Activated CD8-positive, alpha-beta memory T cell treated with anti-CD3 and anti-CD28 coated beads, Interleukin-2, amount 10 ng/mL, durations not matched to agents 7 days and 5 days (primary cell): ENCODE data around the gene POLR2F. TPM values are rescaled to one million over a fixed set of nuclear protein-coding genes. Genes with fewer than 3 reads are reported as not detected.

Experiments
- ATAC-seq: fragments of 150-1000 bp; cut with Tn5 transposase; one replicate; pipeline ENCODE4 v1.10.0; 2021; ENCODE audit warnings: moderate library complexity
- CTCF ChIA-PET: fragments of 350-600 bp; sonication (Branson Sonifier 250); formaldehyde crosslinking; loops from one replicate; lab custom pipeline; 2021; ENCODE audit warnings: antibody characterized with exemption; lab: Charles Lee
- DNase-seq: peaks from one replicate; pipeline ENCODE4 v3.0.0-alpha.2; 2020
- H3K27ac Mint-ChIP-seq: one replicate; pipeline ENCODE4 v1.8.0; 2021; ENCODE audit warnings: mild to moderate bottlenecking, mixed read lengths
- H3K27me3 Mint-ChIP-seq: one replicate; pipeline ENCODE4 v1.8.0; 2021; ENCODE audit warnings: mixed read lengths
- H3K36me3 Mint-ChIP-seq: one replicate; pipeline ENCODE4 v1.8.0; 2021; ENCODE audit warnings: mild to moderate bottlenecking, mixed read lengths
- H3K4me1 Mint-ChIP-seq: one replicate; pipeline ENCODE4 v1.8.0; 2021; ENCODE audit warnings: mixed read lengths
- H3K4me3 Mint-ChIP-seq: one replicate; pipeline ENCODE4 v1.8.0; 2021; ENCODE audit warnings: mild to moderate bottlenecking, moderate library complexity, mixed read lengths
- H3K9me3 Mint-ChIP-seq: one replicate; pipeline ENCODE4 v1.8.0; 2022; ENCODE audit warnings: low read depth, mixed read lengths
- total RNA-seq, 2 experiments: library from RNA; stranded (reverse); gene quantifications; one replicate each; pipeline ENCODE4 v1.2.3, GENCODE V29; 2021

POLR2F gene
- total RNA-seq, 2 experiments from 2014 or later: 77.4 to 81.0 TPM

DNA sequence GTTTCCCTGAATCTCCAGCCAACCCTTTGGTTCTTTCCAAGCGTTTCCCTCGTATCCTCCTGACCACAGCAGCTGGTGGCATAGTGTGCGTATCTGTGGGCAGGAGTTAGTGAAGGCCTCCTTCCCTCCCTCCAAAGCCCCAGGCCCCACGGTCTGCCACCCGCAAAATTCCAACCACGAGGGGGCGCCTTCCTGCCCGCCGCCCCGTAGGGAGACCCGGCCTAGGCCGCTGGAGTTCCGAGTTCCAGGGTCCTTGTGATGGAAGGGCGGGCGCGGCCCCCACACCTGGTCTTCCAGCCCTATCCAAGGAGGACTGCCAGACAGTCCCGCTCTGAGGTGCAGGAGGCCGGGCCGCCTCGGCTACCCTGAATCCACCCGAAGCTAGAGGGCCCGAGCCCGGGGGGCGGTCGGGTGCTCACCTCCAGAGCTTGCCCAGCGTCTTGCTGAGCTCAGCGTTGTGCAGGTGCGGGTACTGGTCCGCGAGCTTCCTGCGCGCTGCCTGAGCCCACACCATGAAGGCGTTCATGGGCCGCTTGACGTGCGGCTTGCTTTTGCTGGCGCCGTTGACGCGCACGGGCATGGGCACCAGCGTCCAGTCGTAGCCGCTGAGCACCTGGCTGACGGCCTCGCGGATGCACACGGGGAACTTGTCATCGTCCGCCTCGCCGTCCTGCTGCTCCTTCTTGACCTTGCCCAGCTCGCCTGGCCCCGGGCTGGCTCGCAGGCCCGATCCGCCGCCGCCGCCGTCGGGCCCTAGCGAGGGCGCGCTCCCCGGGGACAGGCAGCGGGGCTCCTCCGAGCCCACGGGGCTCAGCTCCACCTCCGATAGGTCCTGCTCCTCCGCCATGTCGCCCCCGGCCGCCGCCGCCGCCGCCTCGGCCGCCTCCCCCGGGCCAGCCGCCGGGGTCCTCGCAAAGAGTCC is 29.7 kb downstream of the POLR2F start:
- H3K36me3 Mint-ChIP-seq: no peaks in the 10 kb centered on the region
- H3K27ac Mint-ChIP-seq: no peak overlapping the region
- H3K9me3 Mint-ChIP-seq: no peaks in the 10 kb centered on the region
- no peaks in the 10 kb centered on the region for H3K27me3 Mint-ChIP-seq
- DNase-seq: no peak
- H3K4me1 Mint-ChIP-seq: no peaks in the 10 kb centered on the region
- ATAC-seq: no peak
- H3K4me3 Mint-ChIP-seq: no peak overlapping the region
- CTCF ChIA-PET: no interaction called here

DNA sequence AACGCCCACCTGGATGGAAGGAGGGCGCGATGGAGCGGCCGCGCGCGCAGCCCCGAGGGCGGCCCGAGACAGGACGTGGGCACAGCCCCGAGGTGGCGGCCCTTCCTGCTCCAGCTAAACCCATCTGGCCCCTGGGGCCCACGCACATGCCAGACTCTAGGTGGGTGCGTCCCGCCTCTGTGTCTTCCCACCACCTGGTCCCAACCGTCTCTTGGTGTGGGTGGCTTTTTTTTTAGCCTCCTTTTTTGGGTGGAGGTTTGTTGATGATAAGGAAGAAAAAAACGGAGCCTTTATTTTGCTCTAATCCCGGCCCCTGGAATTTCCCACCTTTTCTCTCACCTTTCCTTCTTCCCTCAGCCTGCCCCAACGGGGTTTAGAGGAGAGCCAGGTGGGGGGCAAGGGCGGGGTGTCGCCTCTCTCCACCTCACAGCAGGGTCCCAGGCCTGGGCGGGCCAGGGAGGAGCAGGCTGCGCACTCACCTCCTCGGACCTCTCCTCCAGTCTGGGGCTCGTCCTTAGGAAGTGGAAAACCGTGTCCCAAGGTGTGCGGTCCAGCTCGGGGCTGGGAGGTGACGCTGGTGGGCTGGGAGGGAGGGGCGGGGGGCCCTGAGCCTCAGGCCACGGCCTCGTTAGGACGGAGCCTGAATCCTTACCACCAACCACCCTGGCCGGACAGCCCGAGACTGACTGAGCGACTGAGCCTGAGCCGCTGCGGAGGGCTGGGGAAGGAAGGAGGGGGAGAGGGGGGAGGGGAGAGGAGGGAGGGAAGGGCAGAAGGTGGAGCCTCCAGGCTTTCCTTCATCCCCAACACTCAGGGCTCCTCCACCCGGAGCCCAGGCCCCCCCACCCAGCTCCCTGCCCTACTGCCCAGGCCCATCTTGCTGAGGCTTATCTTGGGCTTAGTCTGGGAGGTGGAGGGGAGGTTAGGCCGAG is 30.6 kb downstream of the POLR2F start, which contains the start of gene SOX10:
TSS of gene SOX10 (minus strand) at position 696 of the 932 bp plus-strand sequence. CDS start 771 bp downstream, outside the sequence.
- DNase-seq: no peak
- CTCF ChIA-PET: interaction anchor here (0.5 kb wide), 1 partner anchor 64 kb away, joined by 3 read pairs; no protein-coding TSS in a partner anchor
- H3K4me3 Mint-ChIP-seq: no peak within 1 kb of the TSS
- ATAC-seq: no peak
- no peaks in the 10 kb centered on the region for H3K27me3 Mint-ChIP-seq
- no peaks in the 10 kb centered on the region for H3K9me3 Mint-ChIP-seq
- H3K36me3 Mint-ChIP-seq: no peaks in the 10 kb centered on the region
- H3K4me1 Mint-ChIP-seq: no peaks in the 10 kb centered on the region
- no peak within 1 kb of the TSS for H3K27ac Mint-ChIP-seq

DNA sequence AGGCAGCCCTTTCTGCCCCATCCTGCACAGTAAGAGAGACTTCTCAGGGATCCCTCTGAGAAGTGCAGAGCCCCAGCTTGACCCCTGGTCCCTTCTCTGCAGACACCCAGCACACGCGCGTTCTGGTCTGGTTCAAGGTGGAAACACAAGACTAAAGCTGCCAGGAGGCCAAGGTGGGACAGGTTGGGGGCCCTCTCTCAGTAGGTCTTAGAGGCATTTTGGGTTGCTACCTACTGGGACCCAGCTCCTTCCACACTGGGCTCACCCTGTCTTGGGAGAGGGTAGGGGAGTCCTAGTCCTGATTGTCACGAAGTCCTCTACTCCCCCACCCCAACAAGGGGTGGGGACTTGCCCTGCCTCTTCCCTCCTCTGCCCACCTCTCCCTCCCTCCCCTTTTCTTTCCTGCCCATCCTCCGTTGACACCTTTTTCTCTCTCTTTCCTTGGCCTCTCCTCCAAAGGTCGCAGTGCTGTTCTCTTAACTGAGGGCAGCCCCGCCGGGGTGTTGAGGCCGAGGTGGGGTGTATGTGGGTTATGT is 31.6 kb downstream of the POLR2F start:
- ATAC-seq: no peak
- DNase-seq: no peak
- Mint-ChIP-seq H3K9me3 (no peaks in the 10 kb centered on the region), H3K36me3 (no peaks in the 10 kb centered on the region), H3K4me3 (no peak overlapping the region), H3K4me1 (no peaks in the 10 kb centered on the region), H3K27me3 (no peaks in the 10 kb centered on the region), H3K27ac (no peak overlapping the region)
- CTCF ChIA-PET: no interaction called here

DNA sequence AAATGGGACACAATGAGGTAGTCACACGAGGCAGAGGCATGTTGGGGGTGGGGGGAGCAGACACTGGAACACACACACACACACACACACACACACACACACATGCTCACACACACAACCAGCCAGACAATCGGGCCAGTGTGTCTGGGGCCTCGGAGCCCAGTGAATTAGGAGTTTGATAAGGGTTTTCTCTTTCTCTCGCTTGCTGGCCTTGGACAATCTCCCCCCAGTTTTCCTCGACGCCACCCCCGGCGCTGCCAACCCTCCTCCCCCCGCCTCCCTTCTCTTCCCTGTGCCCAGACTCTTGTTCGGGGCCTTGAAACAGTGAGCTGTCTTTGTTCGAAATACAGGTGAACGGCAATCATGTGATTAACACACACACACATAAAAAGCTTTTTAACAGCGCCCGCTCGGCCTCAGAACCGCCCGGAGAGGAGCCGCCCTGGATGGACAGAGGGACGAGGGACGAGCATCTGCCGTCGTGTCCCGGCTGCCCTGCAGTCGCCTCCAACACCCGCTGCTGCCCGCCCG is 32.3 kb downstream of the POLR2F start:
- no peaks in the 10 kb centered on the region for H3K9me3 Mint-ChIP-seq
- no peaks in the 10 kb centered on the region for H3K36me3 Mint-ChIP-seq
- no peaks in the 10 kb centered on the region for H3K27me3 Mint-ChIP-seq
- H3K4me3 Mint-ChIP-seq: no peak overlapping the region
- no peak for DNase-seq
- ATAC-seq: no peak
- no peaks in the 10 kb centered on the region for H3K4me1 Mint-ChIP-seq
- no peak overlapping the region for H3K27ac Mint-ChIP-seq
- CTCF ChIA-PET: no interaction called here

DNA sequence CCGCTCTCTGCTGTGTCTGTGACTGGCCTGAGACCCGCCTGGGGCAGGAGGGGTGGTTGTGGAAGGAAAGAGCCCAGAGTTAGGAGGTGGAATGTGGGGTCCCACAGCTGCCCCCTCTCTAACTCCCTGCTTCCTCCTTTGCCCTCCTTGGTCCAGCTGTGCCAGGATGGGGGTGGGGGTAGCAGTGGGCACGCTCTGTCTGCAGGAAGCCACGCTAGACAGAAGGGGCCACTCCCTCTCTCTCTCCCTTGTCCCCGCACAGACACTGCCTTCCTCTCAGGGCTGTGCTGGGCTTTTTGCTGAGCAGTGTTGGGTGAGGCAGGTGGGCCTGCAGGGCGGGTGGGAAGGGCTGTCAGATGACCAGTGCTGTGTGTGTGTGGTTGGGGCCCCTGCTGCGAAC is 32.9 kb downstream of the POLR2F start:
- H3K27me3 Mint-ChIP-seq: no peaks in the 10 kb centered on the region
- ATAC-seq (no peak), DNase-seq (no peak)
- H3K4me1 Mint-ChIP-seq: no peaks in the 10 kb centered on the region
- H3K36me3 Mint-ChIP-seq: no peaks in the 10 kb centered on the region
- CTCF ChIA-PET: no interaction called here
- H3K4me3 Mint-ChIP-seq: no peak overlapping the region
- no peaks in the 10 kb centered on the region for H3K9me3 Mint-ChIP-seq
- no peak overlapping the region for H3K27ac Mint-ChIP-seq

DNA sequence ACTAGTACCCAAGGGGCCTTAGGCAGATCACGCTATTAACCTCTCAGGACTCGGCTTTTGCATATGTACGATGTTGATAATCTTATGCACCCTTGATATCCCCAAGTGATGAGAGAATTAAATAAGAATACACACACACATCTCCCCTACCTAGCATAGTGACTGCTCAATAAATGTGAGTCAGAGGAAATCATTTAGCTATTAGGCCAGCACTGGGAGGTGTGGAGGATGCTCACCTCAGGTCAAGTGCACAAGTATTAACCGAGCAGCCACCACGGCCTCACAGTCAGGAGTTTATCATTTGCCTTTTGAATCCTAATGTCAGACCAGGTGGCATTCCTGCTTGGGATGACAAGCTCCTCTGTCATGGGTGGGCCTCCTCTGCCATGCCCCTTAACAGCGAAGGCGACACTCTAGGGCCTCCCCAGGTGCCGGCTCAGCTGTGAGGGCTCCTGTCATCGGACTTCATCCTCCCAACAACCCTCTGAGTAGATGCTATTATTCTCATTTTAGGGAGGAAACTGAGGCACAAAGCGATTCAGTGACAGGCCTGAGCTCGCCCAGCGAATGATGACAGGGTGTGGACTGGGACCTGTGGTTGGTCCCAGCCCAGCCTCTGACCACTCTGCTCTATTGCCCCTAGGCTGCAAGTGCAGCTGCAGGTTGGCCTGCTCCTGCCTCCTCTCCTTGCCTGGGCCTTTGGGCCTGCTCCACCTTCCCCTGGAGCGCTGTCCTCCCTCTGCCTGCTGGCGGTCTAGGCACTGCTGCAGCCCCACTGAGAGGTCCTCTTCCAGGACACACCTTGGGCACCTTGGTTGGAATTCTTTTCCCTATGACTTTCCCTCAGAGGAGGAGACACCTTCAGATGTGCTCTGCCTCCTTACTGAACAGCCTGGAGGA is 35.9 kb downstream of the POLR2F start:
- Mint-ChIP-seq H3K9me3 (no peaks in the 10 kb centered on the region), H3K27me3 (no peaks in the 10 kb centered on the region), H3K36me3 (no peaks in the 10 kb centered on the region), H3K4me1 (peaks cover 3% of the 10 kb centered on the region), H3K27ac (no peak overlapping the region), H3K4me3 (no peak overlapping the region)
- no peak for DNase-seq
- CTCF ChIA-PET: no interaction called here
- no peak for ATAC-seq

DNA sequence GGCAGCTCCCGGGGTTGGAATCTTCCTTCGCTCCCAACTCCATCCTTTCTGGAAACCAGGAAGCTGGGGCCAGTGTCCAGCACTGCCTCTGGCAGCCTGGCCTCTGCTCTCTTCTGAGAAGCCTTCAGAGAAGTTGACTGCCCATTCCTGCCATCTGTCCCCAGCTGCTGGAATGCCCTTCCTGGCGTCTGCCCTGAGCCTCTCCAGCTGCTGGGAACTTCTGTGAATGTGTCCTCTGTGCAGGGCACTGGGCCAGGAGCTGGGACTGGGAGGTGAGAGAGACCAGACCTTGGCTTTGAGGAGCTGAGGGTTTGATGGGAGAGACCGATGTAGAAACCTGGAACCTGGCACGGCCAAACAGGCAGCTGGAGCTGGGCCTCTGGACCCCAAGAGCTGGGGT is 36.8 kb downstream of the POLR2F start:
- Mint-ChIP-seq H3K9me3 (no peaks in the 10 kb centered on the region), H3K4me1 (peaks cover 6% of the 10 kb centered on the region), H3K27ac (no peak overlapping the region), H3K4me3 (no peak overlapping the region), H3K27me3 (no peaks in the 10 kb centered on the region), H3K36me3 (no peaks in the 10 kb centered on the region)
- no peak for DNase-seq
- no peak for ATAC-seq
- CTCF ChIA-PET: no interaction called here

DNA sequence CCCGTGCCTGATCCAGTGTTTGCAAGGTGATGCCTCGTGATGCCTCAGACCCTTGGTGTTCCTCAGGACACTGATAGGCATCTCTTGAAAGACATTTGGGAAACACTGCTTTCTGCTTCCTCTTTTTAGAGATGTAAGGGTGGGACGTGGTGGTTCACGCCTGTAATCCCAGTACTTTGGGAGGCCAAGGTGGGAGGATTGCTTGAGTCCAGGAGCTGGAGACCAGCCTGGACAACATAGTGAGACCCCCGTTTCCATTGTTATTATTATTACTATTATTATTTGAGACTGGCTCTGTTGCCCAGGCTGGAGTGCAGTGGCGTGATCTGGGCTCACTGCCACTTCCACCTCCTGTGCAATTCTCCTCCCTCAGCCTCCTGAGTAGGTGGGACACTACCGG is 37.4 kb downstream of the POLR2F start:
- H3K9me3 Mint-ChIP-seq: no peaks in the 10 kb centered on the region
- H3K27ac Mint-ChIP-seq: no peak overlapping the region
- DNase-seq: no peak
- peaks cover 6% of the 10 kb centered on the region for H3K4me1 Mint-ChIP-seq
- no peaks in the 10 kb centered on the region for H3K36me3 Mint-ChIP-seq
- no peak overlapping the region for H3K4me3 Mint-ChIP-seq
- CTCF ChIA-PET: no interaction called here
- no peaks in the 10 kb centered on the region for H3K27me3 Mint-ChIP-seq
- no peak for ATAC-seq

DNA sequence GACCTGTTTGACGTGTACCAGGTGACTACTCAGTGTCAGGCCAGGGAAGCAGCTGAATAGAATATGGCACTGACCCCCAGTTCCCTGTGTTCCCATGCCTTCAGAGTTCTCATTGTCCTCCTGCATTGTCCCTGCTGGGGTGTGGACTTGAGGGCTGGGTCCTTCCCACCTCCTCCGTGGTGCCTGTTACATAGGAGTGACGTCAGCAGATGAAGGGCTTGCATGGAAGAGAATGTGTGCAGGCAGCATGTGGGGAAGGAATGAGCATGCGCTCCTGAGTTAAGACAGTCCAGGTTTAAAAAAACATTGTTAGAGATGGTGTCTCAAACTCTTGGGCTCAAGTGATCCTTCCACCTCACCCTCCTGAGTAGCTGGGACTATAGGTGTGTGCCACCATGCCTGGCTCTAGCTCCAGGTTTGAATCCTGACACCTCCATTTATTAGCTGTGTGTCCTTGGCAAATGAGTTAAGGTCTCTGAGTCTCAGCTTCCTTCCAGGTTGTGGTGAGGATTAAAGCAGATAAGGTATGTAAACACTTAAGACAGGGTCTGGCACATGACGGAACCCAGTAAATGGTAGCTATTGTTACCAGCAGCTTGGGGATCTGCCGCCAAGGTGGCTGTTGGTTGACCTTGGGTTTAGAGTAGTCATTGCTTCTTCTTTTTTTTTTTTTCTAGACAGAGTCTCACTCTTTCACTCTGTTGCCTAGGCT is 38.4 kb downstream of the POLR2F start:
- Mint-ChIP-seq H3K27me3 (no peaks in the 10 kb centered on the region), H3K36me3 (no peaks in the 10 kb centered on the region), H3K4me3 (no peak overlapping the region), H3K4me1 (peaks cover 6% of the 10 kb centered on the region), H3K9me3 (no peaks in the 10 kb centered on the region), H3K27ac (no peak overlapping the region)
- CTCF ChIA-PET: interaction anchor here (0.6 kb wide), 2 partner anchors 21 to 26 kb away, joined by 3 read pairs; no protein-coding TSS in a partner anchor
- ATAC-seq (no peak), DNase-seq (no peak)

DNA sequence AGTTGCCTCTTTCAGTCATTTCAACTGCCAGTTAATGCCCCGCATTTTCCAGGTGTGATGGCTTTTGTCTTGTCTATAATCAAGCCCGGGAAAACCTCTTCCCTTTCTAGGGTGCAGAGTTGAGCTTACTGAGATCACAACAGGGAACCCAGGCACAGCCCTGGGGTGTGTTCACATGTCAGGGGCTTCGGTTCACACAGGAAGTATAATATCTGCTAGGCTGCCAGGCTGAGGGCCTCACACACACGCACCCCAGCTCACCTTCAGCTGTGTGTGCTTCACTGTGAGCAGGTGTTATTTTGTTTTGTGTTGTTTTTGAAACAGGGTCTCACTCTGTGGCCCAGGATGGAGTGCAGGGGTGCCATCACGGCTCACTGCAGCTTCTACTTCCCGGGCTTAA is 40.5 kb downstream of the POLR2F start:
- DNase-seq: no peak
- peak; percentile 48 for ATAC-seq

DNA sequence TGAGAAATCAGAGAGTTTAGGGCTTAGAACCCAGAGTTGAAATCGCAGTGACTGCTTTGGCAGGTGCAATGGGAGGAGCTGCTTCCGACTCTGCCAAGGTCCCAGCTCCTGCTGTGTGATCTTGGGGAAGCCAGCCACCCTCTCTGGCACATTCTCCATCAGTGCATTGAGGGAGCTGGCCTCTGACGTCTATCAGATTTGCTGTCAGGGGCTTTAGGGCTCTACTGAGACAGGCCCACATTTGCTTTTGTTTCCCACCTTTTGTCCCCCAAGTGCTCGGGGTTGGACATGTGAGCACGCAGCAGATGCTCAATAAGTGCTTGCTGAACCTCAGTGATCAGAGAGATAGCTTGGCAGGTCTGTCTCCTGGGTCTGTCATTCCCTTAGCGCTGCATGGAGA is 41.5 kb downstream of the POLR2F start:
- no peak overlapping the region for H3K27ac Mint-ChIP-seq
- H3K4me3 Mint-ChIP-seq: no peak overlapping the region
- DNase-seq (no peak), ATAC-seq (no peak)
- no peaks in the 10 kb centered on the region for H3K27me3 Mint-ChIP-seq
- no peaks in the 10 kb centered on the region for H3K9me3 Mint-ChIP-seq
- CTCF ChIA-PET: interaction anchor here (0.6 to 1.1 kb wide), 2 partner anchors 20 to 1958 kb away, joined by 3 read pairs; no protein-coding TSS in a partner anchor
- no peaks in the 10 kb centered on the region for H3K36me3 Mint-ChIP-seq
- H3K4me1 Mint-ChIP-seq: peaks cover 6% of the 10 kb centered on the region

More for the DNA sequence above, 40.5 kb downstream of the POLR2F start:
- CTCF ChIA-PET: interaction anchor here (1.9 kb wide), 1 partner anchor 58 kb away, joined by 5 read pairs; no protein-coding TSS in a partner anchor
- Mint-ChIP-seq H3K4me3 (no peak overlapping the region), H3K36me3 (no peaks in the 10 kb centered on the region), H3K9me3 (no peaks in the 10 kb centered on the region), H3K4me1 (peaks cover 6% of the 10 kb centered on the region), H3K27ac (peak overlapping the region; percentile 40), H3K27me3 (no peaks in the 10 kb centered on the region)

DNA sequence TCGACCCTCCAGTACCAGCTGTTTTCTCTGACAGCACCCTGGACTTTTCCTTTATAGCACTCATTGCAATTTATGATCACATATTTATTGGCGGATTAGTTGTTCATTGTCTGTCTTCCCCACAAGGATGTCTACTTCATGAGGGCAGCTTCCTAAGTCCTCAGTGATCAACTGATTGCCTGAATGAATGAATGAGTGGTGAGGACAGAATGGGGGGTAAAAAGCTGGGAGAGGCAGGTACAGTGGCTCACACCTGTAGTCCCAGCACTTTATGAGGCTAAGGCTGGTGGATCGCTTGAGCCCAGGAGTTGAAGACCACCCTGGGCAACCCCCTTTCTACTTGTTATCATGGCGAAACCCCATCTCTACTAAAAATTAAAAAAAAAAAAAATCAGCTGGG is 42.0 kb downstream of the POLR2F start:
- CTCF ChIA-PET: interaction anchor here (1.1 kb wide), 1 partner anchor 20 kb away, joined by 3 read pairs; no protein-coding TSS in a partner anchor
- no peak overlapping the region for H3K4me3 Mint-ChIP-seq
- H3K9me3 Mint-ChIP-seq: no peaks in the 10 kb centered on the region
- no peak for DNase-seq
- ATAC-seq: no peak
- no peak overlapping the region for H3K27ac Mint-ChIP-seq
- H3K36me3 Mint-ChIP-seq: no peaks in the 10 kb centered on the region
- H3K27me3 Mint-ChIP-seq: no peaks in the 10 kb centered on the region
- peaks cover 6% of the 10 kb centered on the region for H3K4me1 Mint-ChIP-seq
